Natural killer cell treated with Interleukin-12 subunit alpha and Interleukin-12 subunit beta and Interleukin-15 and Interleukin-18, amount 100 ng/mL, for 72 hours (primary cell): ENCODE measurements around the gene RAX. TPM values are rescaled to one million over a fixed set of nuclear protein-coding genes. Genes with fewer than 3 reads are reported as not detected.

ENCODE experiments used
- ATAC-seq, 2 donors: fragments of 150-1000 bp; cut with Tn5 transposase in 1 of 2; sonication (Bioruptor Pico), chemical (Tn5 transposase) in 1 of 2; 2 replicates each; pipeline ENCODE4 v1.10.0; 2021
- DNase-seq: peaks from one replicate; pipeline ENCODE4 v3.0.0; 2022; ENCODE audit warnings: low spot score
- H3K27ac Mint-ChIP-seq, 2 donors: 1 replicate in 1 of 2; 2 replicates in 1 of 2; pipeline ENCODE4 v1.8.0; 2022; ENCODE audit warnings: mixed read lengths in 2 of 2, mild to moderate bottlenecking in 1 of 2, moderate library complexity in 1 of 2
- H3K27me3 Mint-ChIP-seq, 2 donors: 1 replicate in 1 of 2; 2 replicates in 1 of 2; pipeline ENCODE4 v1.8.0; 2022; ENCODE audit warnings: mixed read lengths in 2 of 2
- H3K36me3 Mint-ChIP-seq: one replicate; pipeline ENCODE4 v1.8.0; 2022; ENCODE audit warnings: mixed read lengths
- H3K4me1 Mint-ChIP-seq, 2 donors: 1 replicate in 1 of 2; 2 replicates in 1 of 2; pipeline ENCODE4 v1.8.0; 2022; ENCODE audit warnings: low read depth in 2 of 2, mixed read lengths in 2 of 2, mild to moderate bottlenecking in 1 of 2
- H3K4me3 Mint-ChIP-seq: one replicate; pipeline ENCODE4 v1.8.0; 2022; ENCODE audit warnings: mixed read lengths
- H3K9me3 Mint-ChIP-seq: 2 replicates; pipeline ENCODE4 v1.8.0; 2022; ENCODE audit warnings: mixed read lengths
- total RNA-seq, 2 donors: library from RNA; stranded (reverse); gene quantifications; one replicate each; pipeline ENCODE4 v1.2.3, GENCODE V29; 2022

RAX gene
- total RNA-seq, 2 donors from 2014 or later: not detected

- Mint-ChIP-seq H3K4me1 (no peaks in the 10 kb centered on the region), H3K27me3 (peaks cover 35 to 45% of the 10 kb centered on the region in 2 donors), H3K9me3 (no peaks in the 10 kb centered on the region), H3K27ac (no peak overlapping the region), H3K4me3 (no peak overlapping the region), H3K36me3 (no peaks in the 10 kb centered on the region)
- ATAC-seq (no peak), DNase-seq (no peak)
These were observed 13.1 kb upstream of the RAX start for GRCh38 chr18:59286341-59286740.

- no peaks in the 10 kb centered on the region for H3K9me3 Mint-ChIP-seq
- peaks cover 33 to 65% of the 10 kb centered on the region in 2 donors for H3K27me3 Mint-ChIP-seq
- no peaks in the 10 kb centered on the region for H3K36me3 Mint-ChIP-seq
- ATAC-seq (no peak), DNase-seq (no peak)
- no peak overlapping the region for H3K4me3 Mint-ChIP-seq
- H3K4me1 Mint-ChIP-seq: no peaks in the 10 kb centered on the region
- H3K27ac Mint-ChIP-seq: no peak overlapping the region
These were observed 9.1 kb upstream of the RAX start for GRCh38 chr18:59282341-59282740.

GRCh38 chr18:59279722-59280121 is 6.5 kb upstream of the RAX start:
- DNase-seq (no peak), ATAC-seq (no peak)
- Mint-ChIP-seq H3K36me3 (no peaks in the 10 kb centered on the region), H3K27me3 (peaks cover 34 to 71% of the 10 kb centered on the region in 2 donors), H3K27ac (no peak overlapping the region), H3K4me1 (no peaks in the 10 kb centered on the region), H3K9me3 (no peaks in the 10 kb centered on the region), H3K4me3 (no peak overlapping the region)

DNA sequence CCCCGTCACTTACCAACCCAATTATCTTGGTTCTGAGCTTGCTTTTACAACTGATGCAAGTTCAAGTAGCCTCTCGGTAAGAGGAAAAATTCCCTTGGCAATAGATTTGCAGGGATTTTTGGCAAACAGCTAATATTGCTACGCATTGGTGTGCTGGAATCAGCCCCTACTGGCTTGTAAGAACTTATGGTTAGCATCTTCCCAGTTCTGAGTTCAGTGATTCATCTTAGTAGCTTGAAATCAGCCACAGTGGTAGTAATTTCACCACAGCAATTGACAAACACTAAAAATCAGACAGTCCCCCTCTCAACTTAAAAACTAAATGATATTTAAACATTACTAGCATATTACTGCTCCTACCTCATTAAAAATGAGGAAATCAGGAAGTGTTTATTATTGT is 5.9 kb upstream of the RAX start:
- Mint-ChIP-seq H3K4me1 (peaks cover 0 to 3% of the 10 kb centered on the region in 2 donors), H3K27ac (no peak overlapping the region), H3K4me3 (no peak overlapping the region), H3K27me3 (peaks cover 37 to 71% of the 10 kb centered on the region in 2 donors), H3K36me3 (no peaks in the 10 kb centered on the region), H3K9me3 (no peaks in the 10 kb centered on the region)
- no peak for DNase-seq
- ATAC-seq: no peak

DNA sequence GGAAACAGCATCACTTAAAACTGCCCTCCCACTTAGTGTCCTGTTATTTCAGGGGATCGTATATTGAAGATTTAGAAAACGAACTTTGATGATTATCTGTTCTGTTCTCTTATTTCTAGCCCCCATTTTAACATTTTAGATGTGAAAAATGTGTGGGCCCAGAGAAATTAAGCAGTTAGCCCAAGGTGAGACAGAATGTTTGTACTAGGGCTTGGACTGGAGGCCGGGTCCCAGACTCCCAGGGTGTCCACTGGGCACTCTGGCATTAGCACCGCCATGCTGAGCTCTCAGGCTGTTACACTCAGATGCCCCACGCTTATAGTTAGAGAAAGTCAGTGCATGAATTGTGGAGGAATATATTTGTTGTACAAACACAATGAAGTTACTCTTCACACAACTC is 5.5 kb upstream of the RAX start:
- H3K27me3 Mint-ChIP-seq: peaks cover 40 to 71% of the 10 kb centered on the region in 2 donors
- no peak for DNase-seq
- peaks cover 0 to 3% of the 10 kb centered on the region in 2 donors for H3K4me1 Mint-ChIP-seq
- H3K9me3 Mint-ChIP-seq: no peaks in the 10 kb centered on the region
- H3K4me3 Mint-ChIP-seq: no peak overlapping the region
- H3K36me3 Mint-ChIP-seq: no peaks in the 10 kb centered on the region
- no peak overlapping the region for H3K27ac Mint-ChIP-seq
- ATAC-seq: no peak

DNA sequence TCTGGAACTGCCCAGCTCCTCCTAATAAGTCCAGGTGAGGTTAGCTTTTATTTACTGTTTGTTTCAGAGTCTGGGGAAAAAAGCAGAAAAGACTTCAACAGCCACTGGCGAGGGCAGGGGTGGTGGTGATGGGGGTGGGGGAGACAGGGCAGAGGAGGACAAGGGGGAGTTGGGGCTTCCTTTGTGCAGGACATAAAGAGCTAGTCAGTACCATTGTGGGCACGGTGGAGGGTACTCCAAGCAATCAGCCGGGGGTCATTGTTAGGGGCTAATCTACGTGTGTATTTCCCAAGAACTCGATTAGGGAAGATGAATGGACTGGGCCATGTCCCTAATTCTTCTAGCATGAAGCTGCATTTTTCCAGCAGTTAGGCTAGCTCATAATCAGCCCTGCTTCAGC is 2.8 kb upstream of the RAX start:
- Mint-ChIP-seq H3K27me3 (peaks cover 46 to 73% of the 10 kb centered on the region in 2 donors), H3K4me3 (no peak overlapping the region), H3K36me3 (no peaks in the 10 kb centered on the region), H3K9me3 (no peaks in the 10 kb centered on the region), H3K27ac (no peak overlapping the region), H3K4me1 (peaks cover 0 to 3% of the 10 kb centered on the region in 2 donors)
- no peak for DNase-seq
- no peak for ATAC-seq

GRCh38 chr18:59275406-59275949 is 2.2 kb upstream of the RAX start:
- Mint-ChIP-seq H3K27me3 (peaks cover 49 to 75% of the 10 kb centered on the region in 2 donors), H3K9me3 (no peaks in the 10 kb centered on the region), H3K4me1 (peaks cover 0 to 3% of the 10 kb centered on the region in 2 donors), H3K36me3 (no peaks in the 10 kb centered on the region), H3K4me3 (no peak overlapping the region), H3K27ac (no peak overlapping the region)
- no peak for ATAC-seq
- no peak for DNase-seq

DNA sequence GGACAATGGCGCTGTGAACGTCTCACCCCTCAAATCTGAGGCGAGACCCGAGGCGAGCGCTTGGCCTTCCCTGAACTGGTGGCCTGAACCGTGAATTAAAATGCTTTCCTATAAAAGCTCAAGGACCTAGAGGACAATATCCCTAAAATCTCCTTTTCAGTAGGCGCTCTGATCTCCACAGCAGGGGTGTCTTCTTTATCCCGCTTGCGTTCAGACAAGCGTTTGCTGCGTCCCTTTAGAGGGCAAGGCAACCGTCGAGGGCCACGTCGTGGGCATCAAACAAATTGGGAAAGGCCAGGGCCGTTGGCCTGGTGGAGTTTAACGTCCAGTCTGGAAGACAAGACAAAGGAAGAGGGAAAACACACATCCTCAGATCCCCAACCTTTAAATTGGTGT is 1.3 kb upstream of the RAX start:
- H3K4me3 Mint-ChIP-seq: no peak overlapping the region
- DNase-seq: no peak
- no peak overlapping the region for H3K27ac Mint-ChIP-seq
- peaks cover 53 to 76% of the 10 kb centered on the region in 2 donors for H3K27me3 Mint-ChIP-seq
- H3K4me1 Mint-ChIP-seq: peaks cover 4 to 6% of the 10 kb centered on the region in 2 donors
- ATAC-seq: no peak
- H3K36me3 Mint-ChIP-seq: peaks cover 4% of the 10 kb centered on the region
- no peaks in the 10 kb centered on the region for H3K9me3 Mint-ChIP-seq

- no peak overlapping the region for H3K27ac Mint-ChIP-seq
- DNase-seq: no peak
- H3K9me3 Mint-ChIP-seq: no peaks in the 10 kb centered on the region
- peaks cover 6 to 7% of the 10 kb centered on the region in 2 donors for H3K4me1 Mint-ChIP-seq
- no peak for ATAC-seq
- H3K4me3 Mint-ChIP-seq: no peak overlapping the region
- H3K36me3 Mint-ChIP-seq: peaks cover 6% of the 10 kb centered on the region
- H3K27me3 Mint-ChIP-seq: peaks cover 55 to 79% of the 10 kb centered on the region in 2 donors
These were observed 692 bp upstream of the RAX start for GRCh38 chr18:59273759-59274532.

DNA sequence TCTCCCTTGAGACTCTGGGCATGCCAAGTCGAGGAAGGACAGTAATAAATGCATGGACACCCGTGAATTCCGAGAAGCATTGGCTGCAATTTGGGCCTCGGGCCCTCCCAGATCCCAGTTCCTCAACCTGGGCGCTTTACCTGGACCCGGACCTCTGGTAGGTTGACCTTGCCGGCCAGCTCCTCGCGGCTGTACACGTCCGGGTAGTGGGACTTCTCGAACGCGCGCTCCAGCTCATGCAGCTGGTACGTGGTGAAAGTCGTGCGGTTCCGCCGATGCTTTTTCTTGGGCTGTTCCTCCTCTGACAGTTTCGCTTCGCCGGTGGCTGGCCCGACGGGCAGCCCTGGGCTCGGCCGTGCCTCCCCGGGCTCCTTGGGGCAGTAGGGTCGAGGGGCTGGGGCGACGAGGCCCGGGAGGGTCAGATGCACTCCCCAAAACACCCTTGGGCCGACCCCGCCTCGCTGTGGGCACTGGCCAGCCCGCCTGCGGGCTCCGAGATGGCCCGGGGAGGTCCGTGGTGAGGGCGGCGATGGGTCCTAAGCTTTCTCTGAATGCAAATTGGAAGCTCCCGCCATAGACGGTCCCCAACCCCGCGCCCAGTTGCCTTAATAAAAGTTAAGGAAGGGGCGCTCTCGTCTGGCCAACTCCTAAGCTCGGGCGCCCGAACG is 899 bp downstream of the RAX start:
- Mint-ChIP-seq H3K9me3 (no peaks in the 10 kb centered on the region), H3K36me3 (peaks cover 6% of the 10 kb centered on the region), H3K4me3 (no peak overlapping the region), H3K27me3 (peaks cover 63 to 75% of the 10 kb centered on the region in 2 donors), H3K27ac (no peak overlapping the region), H3K4me1 (peaks cover 6 to 11% of the 10 kb centered on the region in 2 donors)
- no peak for DNase-seq
- ATAC-seq: no peak

- H3K36me3 Mint-ChIP-seq: peaks cover 6% of the 10 kb centered on the region
- ATAC-seq (no peak), DNase-seq (no peak)
- peaks cover 65 to 78% of the 10 kb centered on the region in 2 donors for H3K27me3 Mint-ChIP-seq
- no peak overlapping the region for H3K4me3 Mint-ChIP-seq
- no peaks in the 10 kb centered on the region for H3K9me3 Mint-ChIP-seq
- H3K4me1 Mint-ChIP-seq: peaks cover 6 to 11% of the 10 kb centered on the region in 2 donors
- H3K27ac Mint-ChIP-seq: no peak overlapping the region
These were observed 1.5 kb downstream of the RAX start for GRCh38 chr18:59271606-59272220.

- Mint-ChIP-seq H3K27ac (no peak overlapping the region), H3K27me3 (peaks cover 67 to 78% of the 10 kb centered on the region in 2 donors), H3K4me1 (peaks cover 6 to 11% of the 10 kb centered on the region in 2 donors), H3K4me3 (no peak overlapping the region), H3K9me3 (no peaks in the 10 kb centered on the region), H3K36me3 (peaks cover 6% of the 10 kb centered on the region)
- ATAC-seq (no peak), DNase-seq (no peak)
These were observed 2.5 kb downstream of the RAX start for GRCh38 chr18:59270689-59271257.

GRCh38 chr18:59269563-59270119 is 3.6 kb downstream of the RAX start:
- H3K4me3 Mint-ChIP-seq: peak overlapping the region; percentile 67
- peaks cover 6 to 10% of the 10 kb centered on the region in 2 donors for H3K4me1 Mint-ChIP-seq
- DNase-seq (no peak), ATAC-seq (no peak)
- no peak overlapping the region for H3K27ac Mint-ChIP-seq
- peaks cover 6% of the 10 kb centered on the region for H3K36me3 Mint-ChIP-seq
- no peaks in the 10 kb centered on the region for H3K9me3 Mint-ChIP-seq
- peaks cover 61 to 67% of the 10 kb centered on the region in 2 donors for H3K27me3 Mint-ChIP-seq
